AG09309 (cell line): ENCODE results near the gene TMEM107.

ENCODE experiments used
- DNase-seq: peaks from one replicate; pipeline ENCODE4 v3.0.0-alpha.2; 2010; ENCODE audit warnings: low read depth
- H3K4me3 ChIP-seq: 2 replicates; pipeline ENCODE4 v1.5.1; 2011; ENCODE audit warnings: mild to moderate bottlenecking, low read depth, low read length, moderate library complexity; ENCODE audit not compliant: control insufficient read depth
- CTCF ChIP-seq: IDR thresholded peaks from 2 replicates; pipeline ENCODE4 v1.5.1; 2011; ENCODE audit warnings: mild to moderate bottlenecking, low read depth, low read length, inconsistent platforms; ENCODE audit not compliant: insufficient read depth, control insufficient read depth; ENCODE audit errors: missing control alignments

Gene TMEM107

GRCh38 chr17:8164815-8165131 lies 11.4 kb downstream of the TMEM107 start:
- no peak overlapping the region for H3K4me3 ChIP-seq
- no peak for TF ChIP-seq CTCF
- no peak for DNase-seq

GRCh38 chr17:8163978-8164814 lies 12.0 kb downstream of the TMEM107 start:
- DNase-seq = no peak
- no peak overlapping the region for H3K4me3 ChIP-seq
- TF ChIP-seq CTCF = no peak

- no peak for DNase-seq
- H3K4me3 ChIP-seq = peak overlapping the region; percentile 97
- no peak for TF ChIP-seq CTCF
These were observed 12.9 kb downstream of the TMEM107 start for GRCh38 chr17:8162997-8163977.

- no peak for DNase-seq
- TF ChIP-seq CTCF = no peak
These were observed 13.8 kb downstream of the TMEM107 start, which contains the start of gene VAMP2 for GRCh38 chr17:8162233-8162996. TSS of gene VAMP2 (minus strand) at chr17:8162948. CDS start at chr17:8162879, 69 bp downstream.

GRCh38 chr17:8161289-8162232 lies 14.6 kb downstream of the TMEM107 start:
- no peak for DNase-seq
- H3K4me3 ChIP-seq = peak overlapping the region; percentile 97
- no peak for TF ChIP-seq CTCF

More at GRCh38 chr17:8162233-8162996, 13.8 kb downstream of the TMEM107 start, which contains the start of gene VAMP2:
- H3K4me3 ChIP-seq = peak within 1 kb of the TSS; percentile 97
